HG03565 (cell line): ENCODE results near the gene GJC2.

Experiments used
- ATAC-seq: cut with Tn5 transposase; IDR thresholded peaks from one replicate; pipeline ENCODE4 v1.9.1; 2021; ENCODE audit warnings: mild to moderate bottlenecking, moderate library complexity; ENCODE audit not compliant: unreplicated experiment

Gene GJC2

DNA sequence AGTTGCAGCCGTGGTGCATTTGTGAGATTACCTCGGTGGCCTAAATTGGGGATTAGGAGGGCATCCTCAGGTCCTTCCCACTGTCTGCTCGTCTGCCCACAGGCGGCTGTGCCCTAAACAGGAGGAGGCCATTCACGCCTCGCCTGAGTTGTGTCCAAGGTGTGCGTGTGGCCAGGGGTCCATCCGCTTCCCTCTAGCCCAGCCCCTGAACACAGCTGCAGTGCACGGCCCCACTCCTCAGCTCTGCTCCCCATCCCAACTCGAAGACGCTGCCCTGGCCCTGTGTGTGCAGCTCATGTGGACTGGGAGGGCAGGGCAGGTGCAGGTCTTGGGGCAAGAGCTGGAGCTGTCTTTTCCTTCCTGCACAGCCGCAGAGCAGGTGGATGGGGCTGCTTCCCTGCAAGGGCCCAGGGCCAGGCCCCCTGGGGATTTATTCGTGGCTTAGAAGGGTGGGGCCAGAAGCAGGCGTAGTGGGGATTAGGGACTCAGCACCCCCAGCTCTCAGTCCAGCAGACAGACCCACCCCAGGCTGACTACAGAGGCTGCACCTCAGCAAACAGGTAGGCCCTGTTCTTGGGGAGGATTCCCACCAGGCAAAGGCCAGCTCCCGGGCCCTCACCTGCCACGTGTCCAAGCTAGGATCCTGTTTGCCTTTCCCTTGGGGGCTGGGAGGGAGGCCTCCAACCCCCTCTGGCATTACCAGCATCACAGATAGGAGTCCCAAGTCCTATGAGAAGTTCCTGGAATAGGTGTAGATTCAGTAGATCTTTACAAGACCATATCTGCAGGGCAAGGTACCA is 5.3 kb upstream of the GJC2 start:
- ATAC-seq = no peak

DNA sequence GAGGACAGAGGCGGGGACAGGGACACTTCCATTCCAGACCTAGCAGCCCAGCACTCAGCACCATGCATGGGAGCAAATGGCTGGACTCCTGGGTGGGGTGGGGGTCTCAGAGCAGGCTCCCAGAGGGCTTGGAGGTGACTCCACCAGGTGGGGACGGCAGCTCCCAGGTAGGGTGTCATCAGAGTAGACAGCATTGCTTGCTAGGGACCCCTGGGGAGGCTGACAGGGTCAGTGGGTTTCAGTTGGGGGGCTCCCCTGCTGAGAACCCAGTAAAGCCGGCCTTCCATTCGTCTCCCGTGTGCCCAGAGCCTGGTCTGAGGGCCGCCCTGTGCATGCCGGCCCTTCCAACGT is 4.8 kb upstream of the GJC2 start:
- ATAC-seq = no peak

DNA sequence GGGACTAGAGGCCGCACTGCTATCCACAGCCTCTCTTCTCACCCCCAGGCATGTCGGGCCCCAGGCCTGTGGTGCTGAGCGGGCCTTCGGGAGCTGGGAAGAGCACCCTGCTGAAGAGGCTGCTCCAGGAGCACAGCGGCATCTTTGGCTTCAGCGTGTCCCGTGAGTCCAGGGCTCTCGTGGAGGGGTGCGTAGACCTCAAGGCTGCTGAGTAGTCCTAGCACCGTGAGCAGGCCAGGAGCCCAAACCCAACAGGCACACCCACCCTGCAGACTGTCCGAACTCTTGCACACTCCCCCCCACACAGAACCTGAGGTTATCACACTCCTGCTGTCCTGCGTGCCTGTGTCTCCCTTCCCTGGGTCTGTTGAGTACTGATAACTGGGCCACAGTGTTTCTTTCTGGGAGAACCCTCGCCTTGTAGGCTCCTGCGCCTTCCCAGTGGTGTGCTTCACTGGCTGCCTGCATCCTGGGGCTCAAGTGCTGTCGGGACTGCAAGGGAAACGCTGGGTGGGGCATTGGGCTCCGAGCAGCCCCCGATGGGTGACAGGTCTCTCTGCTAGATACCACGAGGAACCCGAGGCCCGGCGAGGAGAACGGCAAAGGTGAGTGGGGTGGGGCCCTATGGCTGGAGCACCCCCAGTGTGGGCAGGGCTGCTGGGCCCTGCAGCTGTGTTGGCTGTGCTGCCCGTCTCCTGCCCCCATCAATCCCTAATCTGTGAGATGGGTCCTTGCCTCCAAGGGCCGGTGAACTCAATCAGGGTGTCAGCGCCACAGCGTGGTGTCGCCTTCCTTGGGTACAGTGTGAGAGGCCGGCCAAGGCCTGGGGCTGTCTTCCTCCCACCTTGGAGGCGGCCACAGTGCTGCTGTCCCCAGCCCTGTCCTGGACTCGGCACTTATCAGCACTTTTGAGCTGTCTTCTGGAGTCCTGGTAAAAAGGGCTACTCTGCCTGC is 4.0 kb upstream of the GJC2 start:
- no peak for ATAC-seq

DNA sequence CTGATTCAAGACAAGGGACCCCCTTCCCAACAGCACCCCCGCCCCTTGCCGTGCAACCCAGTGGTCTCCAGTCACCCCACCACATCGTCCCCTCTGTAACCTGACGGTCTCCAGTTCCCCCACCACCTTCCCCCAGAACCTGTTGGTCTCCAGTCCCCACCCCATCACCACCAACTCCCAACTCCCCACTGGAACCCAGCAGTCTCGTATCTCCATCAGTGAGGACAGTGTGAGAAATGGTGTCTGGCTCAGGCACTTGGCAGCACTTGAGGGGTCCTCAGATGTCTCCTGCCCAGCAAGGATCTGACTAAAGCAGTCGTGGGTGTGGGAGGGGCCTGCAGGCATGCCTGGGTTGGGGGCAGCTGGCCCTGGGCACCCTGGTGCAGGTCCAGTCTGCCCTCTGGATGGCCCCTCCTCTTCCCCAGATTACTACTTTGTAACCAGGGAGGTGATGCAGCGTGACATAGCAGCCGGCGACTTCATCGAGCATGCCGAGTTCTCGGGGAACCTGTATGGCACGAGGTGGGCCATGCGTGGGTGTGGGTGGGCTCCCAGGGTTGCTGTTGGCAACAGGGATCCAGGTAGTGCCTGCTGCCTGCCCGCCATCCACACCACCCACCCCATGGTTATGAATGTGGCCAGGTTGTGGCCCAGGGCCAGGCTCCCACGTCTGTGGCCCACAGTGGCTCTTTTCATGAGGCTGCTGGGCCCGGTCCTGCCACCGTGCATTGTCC is 3.1 kb upstream of the GJC2 start:
- no peak for ATAC-seq

DNA sequence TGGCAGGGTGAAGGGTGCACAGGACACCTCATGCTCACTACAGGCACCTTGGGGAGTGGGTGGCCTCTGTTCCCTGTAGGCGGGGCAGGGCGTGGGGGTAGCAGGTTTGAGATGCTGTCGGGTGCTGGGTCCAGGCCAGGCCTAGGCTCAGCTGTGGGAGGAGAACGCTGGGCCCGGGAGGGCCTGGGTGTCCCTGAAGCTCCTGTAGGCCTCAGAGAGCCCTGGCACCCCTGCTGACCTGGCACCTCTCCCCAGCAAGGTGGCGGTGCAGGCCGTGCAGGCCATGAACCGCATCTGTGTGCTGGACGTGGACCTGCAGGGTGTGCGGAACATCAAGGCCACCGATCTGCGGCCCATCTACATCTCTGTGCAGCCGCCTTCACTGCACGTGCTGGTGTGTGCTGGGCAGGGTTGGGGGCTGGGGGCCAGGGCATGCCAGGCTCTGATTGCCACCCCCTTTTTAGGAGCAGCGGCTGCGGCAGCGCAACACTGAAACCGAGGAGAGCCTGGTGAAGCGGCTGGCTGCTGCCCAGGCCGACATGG is 2.5 kb upstream of the GJC2 start:
- no peak for ATAC-seq

DNA sequence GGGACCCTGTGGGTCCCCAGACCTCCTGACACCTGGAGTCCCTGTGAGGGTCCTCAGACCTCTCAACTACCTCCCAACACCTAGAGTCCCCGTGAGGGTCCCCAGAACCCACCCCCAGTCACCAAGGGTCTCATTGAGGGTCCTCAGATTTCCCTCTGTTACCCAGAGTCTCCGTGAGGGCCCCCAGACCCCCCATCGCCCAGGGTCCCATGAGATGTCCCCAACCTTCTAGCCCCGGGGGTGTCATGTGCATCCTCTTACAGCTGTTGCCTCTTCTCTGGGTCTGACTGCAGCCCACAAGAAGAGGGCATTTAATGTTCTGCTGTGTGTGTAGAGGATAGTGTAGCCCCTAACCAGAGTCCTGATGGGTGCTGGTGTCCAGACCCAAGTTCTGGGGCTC is 2.0 kb upstream of the GJC2 start:
- ATAC-seq = no peak

DNA sequence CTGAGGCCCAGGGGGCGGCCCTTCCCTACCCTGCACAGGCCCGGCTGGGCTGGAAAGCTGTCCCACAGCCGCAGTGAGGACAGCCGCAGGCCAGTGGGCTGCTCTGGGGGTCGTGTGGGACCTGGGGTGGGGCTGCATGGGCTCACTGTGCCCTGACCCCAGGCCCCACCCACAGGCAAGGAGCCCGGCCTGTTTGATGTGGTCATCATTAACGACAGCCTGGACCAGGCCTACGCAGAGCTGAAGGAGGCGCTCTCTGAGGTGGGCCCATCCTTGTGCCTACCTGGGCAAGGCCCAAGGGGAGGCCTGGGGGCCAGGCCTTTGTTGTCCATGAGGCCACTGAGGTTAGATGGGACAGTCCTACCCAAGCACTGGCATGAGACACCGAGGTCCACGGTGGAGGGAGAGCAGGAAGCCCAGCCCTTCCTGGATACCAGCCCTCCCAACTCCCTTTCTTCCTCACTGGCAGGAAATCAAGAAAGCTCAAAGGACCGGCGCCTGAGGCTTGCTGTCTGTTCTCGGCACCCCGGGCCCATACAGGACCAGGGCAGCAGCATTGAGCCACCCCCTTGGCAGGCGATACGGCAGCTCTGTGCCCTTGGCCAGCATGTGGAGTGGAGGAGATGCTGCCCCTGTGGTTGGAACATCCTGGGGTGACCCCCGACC is 1.4 kb upstream of the GJC2 start:
- ATAC-seq = no peak

DNA sequence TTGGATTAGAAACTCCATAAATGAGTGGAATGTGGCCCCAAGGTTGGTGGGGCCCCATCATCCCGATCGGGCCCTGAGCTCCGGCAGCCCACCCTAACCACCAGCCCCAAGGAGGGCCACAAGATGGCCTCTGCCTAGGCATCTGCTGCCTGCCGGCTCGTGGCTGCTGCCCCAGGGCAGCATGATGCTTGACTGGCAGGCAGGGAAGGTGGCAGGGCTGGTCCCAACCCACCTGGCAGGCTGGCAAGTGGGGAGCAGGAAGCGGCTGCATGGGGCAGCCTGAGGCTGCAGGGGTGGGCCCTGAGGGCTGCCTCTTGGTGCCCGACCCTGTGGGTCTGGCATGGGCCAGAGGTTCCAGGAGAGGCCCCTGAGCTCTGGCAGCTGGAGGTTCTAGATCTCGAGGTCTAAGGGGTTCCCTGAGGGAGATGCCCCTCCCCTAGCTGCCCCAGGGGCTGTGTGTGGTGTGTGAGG is 760 bp upstream of the GJC2 start:
- no peak for ATAC-seq

DNA sequence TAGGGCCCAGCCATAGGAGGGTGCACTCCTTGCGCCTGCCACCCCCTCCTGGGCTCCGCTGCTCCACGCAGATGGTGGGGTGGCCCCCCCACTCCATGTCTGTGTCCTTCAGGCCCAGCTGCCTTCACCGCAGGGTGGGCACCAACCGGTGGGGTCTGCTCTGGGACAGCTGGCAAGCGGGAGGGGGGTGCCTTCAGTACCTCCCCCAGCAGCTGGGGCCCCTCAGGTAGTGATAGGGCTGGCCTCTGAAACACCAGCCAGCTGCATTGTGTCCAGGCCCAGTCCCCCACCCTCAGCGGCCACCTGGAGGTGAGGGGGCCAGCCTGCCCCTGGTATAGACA is 360 bp downstream of the GJC2 start:
- ATAC-seq = no peak

DNA sequence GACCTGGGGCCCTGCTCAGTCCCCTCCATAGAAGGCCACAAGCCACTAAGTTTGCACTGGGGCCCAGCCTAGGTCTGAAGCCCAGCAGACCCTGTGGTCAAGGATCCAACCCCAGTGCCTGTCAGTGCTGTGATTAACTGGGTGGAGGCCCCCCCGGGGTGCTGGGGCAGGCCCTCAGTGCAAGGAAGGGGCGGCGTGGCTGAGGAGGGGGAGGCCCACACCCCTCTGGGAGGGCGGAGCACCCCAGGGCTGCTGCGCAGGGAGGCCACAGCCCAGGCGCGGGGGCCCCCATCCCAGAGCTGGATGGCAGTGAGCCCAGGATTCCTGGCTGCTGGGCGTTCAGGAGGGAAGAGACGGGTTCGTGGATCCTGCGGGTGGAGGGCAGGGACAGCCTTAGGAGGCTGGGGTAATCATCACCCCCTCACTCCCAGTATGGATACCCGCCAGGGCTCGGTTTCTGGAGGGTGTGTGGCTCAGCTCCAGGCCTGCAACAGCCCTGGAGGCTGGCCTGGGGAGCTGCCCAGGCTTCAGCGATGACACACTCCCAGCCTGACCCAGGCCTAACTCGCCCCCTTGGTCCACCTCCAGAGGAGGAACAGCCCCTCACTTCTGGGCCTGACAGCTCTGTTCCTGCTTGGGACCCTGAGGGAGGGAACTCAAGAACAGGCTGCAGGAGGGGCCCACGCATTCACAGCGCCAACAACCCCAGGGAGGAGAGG is 890 bp downstream of the GJC2 start:
- no peak for ATAC-seq

DNA sequence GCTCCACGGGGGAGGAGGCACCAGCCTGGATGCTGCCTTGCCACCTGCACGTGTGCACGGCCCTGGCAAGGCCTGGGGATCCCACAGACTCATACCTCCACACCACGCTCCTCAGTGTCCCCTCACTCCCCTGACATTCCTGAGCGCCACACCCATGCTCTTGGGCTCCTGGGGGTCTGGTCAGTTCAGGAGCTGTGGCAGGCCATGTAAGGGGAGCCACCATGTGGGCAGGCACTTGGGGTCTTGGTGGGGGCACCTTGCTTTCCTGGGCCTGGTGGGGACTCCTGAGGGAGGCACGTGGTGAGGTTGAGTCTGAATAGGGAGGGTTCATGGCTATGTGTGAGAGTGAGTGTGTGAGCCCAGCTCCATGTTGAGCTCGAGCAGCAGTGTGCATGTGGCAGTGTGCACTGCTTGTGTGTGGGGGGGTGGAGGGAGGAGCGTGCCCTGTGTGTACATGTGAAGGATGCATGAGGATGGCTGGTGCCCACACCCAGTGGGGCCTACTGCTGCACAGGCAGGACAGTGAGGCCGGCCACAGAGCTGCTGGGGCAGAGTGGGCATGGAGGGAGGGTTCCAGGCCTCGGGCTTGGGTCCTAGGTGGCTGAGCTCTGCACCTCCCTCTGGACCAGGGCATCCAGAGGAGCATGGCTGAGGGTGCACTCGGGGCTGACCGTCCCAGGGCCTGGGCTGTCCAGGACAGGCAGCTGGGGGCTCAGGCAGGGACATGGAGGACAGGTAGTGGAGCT is 1.6 kb downstream of the GJC2 start:
- no peak for ATAC-seq

DNA sequence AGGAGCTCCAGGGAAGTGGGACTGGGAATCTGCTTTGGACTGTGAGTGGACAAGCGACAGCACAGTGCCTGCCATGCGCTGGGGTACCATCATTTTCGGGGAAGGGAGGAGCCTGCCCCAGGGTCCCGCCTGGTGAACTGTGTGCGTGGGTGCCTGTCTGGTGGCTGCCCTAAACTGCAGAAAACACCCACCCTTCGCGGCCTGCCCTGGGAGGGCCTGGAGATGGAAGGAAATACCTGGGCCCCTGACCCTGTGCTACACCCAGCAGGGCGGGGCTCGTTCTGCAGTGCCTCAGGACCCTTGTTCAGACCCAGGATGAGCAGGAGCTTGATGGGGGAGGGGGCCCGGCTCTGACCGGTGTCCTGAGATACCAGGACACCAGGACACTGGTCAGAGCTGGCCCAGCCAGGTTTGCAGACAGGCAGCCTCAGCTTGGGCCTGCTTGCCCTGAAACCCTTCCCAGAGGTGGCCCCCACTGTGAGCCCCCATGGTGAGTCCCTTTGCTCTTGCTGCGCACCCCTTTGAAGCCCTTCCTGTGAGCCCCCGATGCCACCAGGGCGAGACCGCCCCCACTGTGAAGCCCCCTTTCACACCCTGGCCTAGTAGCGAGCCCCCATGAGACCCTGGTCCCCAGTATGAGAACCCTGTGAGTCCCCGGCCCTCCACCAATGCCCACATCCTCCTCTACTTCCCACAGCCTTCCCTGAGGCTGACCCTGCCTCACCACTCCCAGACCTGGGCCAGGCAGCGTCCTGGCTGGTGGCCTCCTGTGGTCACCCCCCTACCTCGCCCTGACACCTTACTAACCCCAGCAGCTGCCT is 2.6 kb downstream of the GJC2 start:
- no peak for ATAC-seq

DNA sequence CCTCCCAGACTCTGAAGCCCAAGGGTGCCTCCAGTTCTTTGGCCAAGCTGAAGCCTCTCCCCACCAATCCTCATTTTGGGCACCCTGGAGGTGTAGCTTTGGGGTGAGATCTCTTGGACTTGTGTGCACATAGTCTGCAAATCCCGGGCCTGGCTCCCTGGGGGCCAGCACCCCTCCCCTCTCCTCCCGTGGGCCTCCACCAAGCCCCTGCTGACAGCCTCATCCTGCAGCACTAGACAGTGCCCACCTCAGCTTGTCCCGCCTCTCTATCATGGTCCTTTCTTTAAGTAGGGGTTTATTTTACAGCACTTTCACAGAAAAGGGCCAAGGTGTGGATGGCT is 3.2 kb downstream of the GJC2 start:
- ATAC-seq = no peak

DNA sequence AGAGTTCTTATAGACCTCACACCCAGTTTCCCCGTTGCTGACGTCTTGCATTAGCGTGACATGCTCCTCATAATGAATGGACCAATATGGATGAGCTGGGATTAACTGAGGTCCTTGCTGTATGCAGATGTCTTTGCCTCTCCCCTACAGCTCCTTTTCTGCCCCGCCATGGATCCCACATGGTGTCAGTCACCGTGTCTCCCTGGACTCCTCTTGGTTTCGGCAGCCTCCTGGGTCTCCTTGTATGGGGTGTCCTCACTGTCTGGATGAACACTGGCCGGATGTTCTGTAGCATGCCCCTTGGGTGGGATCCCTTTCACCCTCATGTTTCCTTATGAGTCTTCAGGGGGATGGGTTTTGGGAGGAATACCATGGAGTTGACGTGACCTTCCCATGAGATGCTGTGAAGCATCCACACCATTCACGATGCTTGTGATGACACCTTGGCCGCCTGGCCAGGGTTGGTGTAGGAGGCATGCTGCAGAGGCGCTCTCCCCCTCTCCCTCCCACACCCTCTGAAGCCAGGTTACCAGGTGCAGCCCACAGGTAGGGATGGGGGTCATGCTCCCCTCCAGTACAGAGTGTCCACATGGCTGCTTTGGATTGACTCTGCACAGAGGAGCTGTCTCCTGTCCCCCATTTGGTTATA is 4.4 kb downstream of the GJC2 start:
- no peak for ATAC-seq

DNA sequence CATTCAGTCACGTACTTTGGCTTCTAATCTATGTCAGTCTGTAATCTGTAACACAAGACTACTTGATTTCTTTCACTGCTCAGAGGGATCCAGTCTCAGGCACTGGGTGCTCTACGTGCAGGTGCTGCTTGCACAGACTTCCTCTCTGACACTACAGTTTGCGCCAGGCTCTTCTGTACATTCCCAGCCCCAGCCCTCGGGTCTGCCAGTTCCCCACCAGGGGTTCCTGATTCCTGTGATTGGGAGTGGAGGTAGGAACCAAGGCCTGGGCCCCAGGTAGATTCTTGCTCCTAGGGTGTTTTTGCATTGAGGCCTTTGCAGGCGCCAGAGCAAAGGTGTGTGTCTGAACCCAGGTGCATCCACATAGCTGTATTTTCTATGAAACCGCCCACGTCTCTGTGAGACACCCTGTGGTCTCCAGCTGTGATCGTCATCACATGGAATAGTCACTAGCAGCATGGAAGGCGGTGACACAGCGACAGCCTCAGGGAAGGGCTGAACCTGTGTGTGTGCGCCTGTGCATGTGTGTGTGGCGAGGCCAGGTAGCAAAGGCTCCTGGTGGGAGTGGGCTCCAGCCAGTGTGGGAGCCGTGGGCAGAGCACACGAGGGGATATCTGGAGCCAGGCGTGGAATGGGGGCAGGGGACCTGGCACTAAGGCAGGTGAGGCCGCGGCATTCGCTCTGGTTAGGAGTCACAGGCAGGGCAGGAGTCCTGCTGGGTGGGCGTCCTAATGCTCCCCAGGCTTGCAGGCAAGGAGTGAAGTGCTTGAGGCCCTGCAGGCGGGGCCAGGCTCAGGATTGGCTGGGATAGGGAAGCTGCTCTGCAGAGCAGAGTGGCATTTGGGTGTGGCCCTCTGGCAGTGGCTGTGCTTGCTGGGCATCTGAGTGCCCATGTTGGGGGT is 5.2 kb downstream of the GJC2 start:
- no peak for ATAC-seq

DNA sequence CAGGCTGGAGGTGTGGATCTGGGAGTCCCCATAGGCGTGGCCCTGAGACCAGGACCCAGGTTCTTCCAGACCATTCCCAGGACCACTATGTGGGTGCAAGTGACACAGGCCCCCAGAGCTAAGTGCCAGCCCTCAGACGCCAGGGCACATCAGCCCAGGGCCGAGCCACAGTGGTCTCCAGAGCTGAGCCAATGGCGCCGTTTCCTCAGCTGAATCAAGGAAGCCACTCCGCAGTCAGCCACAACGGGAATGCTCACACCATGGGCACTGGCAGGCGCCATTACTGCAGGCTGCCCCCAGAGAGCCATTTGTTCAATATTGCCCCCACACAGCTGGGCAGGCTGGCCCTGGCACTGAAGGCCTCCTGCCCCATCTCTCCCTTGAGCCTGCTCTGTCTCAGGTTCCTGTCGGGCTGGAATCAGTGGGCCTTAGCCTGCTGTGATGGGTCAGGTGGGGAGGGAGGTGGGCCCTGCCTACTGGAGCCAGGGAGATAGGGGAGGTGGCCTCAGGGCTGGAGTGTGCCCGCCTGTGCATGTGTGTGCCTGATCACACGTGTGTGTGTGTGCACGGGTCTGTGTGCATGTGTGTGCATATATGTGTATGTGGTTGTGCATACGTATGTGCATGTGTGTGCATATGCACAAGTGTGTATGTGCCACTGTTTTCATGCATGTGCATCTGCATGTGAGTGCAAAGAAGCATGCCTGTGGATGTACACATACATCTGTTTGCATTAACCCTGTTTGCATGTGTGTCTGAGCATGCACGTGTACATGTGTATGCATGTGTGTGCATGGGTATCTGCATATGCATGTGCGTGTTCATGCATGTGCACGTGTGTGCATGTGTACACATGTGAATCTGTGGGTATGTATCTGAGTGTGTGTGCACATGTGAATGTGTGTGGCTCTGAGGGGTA is 6.1 kb downstream of the GJC2 start:
- ATAC-seq = no peak
